ENCODE data around the gene MUC5B. TPM values are rescaled to one million over a fixed set of nuclear protein-coding genes. Genes with fewer than 3 reads are reported as not detected.

MUC5B gene
- total and polyA plus RNA-seq, 2 donors from 2014 or later = 0.38 TPM; not detected in 1

DNA sequence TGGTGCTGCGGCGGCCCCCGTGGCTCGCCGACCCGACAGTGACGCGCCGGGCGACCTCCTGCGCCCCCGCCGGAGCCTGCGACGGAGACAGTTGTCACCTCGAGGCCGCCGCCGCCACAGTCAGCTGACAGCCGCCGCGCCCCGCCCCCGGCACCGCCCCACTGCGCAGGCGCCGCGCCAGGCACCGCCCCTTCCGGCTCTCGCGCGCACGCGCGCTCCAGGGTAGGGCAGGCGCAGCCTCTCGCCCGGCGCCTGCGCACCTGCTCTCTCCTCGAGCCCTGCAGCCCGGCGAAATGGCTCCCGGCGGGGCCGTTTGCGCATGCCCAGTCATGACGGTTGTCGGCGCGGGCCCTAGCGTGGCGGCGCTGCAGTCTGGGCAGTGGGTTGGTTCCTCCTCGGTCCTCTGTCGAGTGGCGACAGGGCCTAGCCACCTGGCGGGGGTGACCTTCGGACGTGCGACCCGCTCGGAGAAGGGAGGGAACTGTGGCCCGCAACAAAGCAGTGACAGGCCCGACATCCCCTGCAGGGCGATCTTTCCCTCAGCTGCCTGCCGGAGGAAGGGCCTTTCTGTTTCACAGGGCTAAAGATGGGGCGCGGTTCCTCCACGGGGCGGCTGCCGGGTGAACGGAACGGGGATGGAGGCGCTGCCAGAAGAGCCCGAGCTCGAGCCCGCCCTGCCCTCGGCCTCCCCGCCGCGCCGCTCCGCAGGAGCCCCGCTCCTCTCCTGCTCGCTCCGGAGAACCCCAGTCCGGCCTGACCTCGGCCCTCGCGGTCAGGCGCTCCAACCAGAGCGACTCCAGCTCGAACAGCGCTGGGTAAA is 86.8 kb downstream of the MUC5B start, which contains the start of gene TOLLIP:
TSS of gene TOLLIP (minus strand) at position 135 of the 820 bp plus-strand sequence. CDS start at position 1, 134 bp downstream.
- TF ChIP-seq, protein P1, sequence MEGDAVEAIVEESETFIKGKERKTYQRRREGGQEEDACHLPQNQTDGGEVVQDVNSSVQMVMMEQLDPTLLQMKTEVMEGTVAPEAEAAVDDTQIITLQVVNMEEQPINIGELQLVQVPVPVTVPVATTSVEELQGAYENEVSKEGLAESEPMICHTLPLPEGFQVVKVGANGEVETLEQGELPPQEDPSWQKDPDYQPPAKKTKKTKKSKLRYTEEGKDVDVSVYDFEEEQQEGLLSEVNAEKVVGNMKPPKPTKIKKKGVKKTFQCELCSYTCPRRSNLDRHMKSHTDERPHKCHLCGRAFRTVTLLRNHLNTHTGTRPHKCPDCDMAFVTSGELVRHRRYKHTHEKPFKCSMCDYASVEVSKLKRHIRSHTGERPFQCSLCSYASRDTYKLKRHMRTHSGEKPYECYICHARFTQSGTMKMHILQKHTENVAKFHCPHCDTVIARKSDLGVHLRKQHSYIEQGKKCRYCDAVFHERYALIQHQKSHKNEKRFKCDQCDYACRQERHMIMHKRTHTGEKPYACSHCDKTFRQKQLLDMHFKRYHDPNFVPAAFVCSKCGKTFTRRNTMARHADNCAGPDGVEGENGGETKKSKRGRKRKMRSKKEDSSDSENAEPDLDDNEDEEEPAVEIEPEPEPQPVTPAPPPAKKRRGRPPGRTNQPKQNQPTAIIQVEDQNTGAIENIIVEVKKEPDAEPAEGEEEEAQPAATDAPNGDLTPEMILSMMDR (IDR thresholded peaks at IDR 0.05; ENCODE audit: borderline replicate concordance, extremely low read depth, insufficient read depth) = peak; percentile 43
- Histone ChIP-seq H3K9ac (ENCODE audit: low read length in 3 of 3) (peak within 1 kb of the TSS; percentile 68 to 94 (median 74)), H3K36me3 (ENCODE audit: control insufficient read depth in 2 of 3, insufficient read depth in 3 of 3, low read length in 3 of 3) (peaks cover 0 to 3% (median 0%) of the 10 kb centered on the region in 3 donors), H3K27me3 (ENCODE audit: control insufficient read depth, insufficient read depth, low read length) (no peaks in the 10 kb centered on the region), H3K4me1 (ENCODE audit: control insufficient read depth in 2 of 3, insufficient read depth in 2 of 3, low read depth in 1 of 3, low read length in 3 of 3) (peaks cover 0 to 40% (median 22%) of the 10 kb centered on the region in 3 donors), H3K4me3 (ENCODE audit: low read length in 3 of 3) (peak within 1 kb of the TSS; percentile 65 to 81 (median 74)), H3K27ac (ENCODE audit: low read depth in 2 of 2, low read length in 2 of 2) (peak within 1 kb of the TSS; percentile 93 to 95), H3K9me3 (ENCODE audit: control insufficient read depth in 2 of 3, insufficient read depth in 1 of 3, low read length in 3 of 3) (no peaks in the 10 kb centered on the region)
- DNase-seq = peak; percentile 97 to 99 (median 98)
- FAIRE-seq = no peak
- intact Hi-C loops (cut with DNase I) = no loop called here

DNA sequence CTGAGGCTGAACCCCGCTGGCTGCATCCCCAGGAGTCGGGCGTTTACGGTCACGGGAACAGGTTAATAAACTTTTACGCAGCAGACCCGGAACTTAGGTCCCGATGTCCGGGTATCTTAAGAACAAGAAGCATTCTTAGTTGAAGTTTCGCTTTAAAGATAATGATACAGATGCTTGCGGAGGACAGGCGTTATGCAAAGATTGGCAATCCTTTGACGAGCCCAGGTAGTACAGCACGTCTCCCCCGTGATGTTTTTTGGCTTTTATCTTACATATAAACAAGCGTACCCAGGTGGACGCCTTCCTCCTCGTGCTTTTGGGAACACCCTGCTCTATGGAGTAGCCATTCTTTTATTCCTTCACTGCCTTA is 87.4 kb downstream of the MUC5B start:
- Histone ChIP-seq H3K9ac (ENCODE audit: low read length in 3 of 3) (peak overlapping the region in 2 of 3 donors; percentile 74 to 94), H3K27me3 (ENCODE audit: control insufficient read depth, insufficient read depth, low read length) (no peaks in the 10 kb centered on the region), H3K4me1 (ENCODE audit: control insufficient read depth in 2 of 3, insufficient read depth in 2 of 3, low read depth in 1 of 3, low read length in 3 of 3) (peaks cover 0 to 34% (median 16%) of the 10 kb centered on the region in 3 donors), H3K27ac (ENCODE audit: low read depth in 2 of 2, low read length in 2 of 2) (peak overlapping the region in 1 of 2 donors; percentile 95), H3K9me3 (ENCODE audit: control insufficient read depth in 2 of 3, insufficient read depth in 1 of 3, low read length in 3 of 3) (no peaks in the 10 kb centered on the region), H3K36me3 (ENCODE audit: control insufficient read depth in 2 of 3, insufficient read depth in 3 of 3, low read length in 3 of 3) (peaks cover 0 to 3% (median 0%) of the 10 kb centered on the region in 3 donors), H3K4me3 (ENCODE audit: low read length in 3 of 3) (peak overlapping the region; percentile 65 to 81 (median 74))
- TF ChIP-seq, protein P1 (IDR thresholded peaks at IDR 0.05; ENCODE audit: borderline replicate concordance, extremely low read depth, insufficient read depth) = no peak
- FAIRE-seq (no peak), DNase-seq (no peak)
- intact Hi-C loops (cut with DNase I) = no loop called here

DNA sequence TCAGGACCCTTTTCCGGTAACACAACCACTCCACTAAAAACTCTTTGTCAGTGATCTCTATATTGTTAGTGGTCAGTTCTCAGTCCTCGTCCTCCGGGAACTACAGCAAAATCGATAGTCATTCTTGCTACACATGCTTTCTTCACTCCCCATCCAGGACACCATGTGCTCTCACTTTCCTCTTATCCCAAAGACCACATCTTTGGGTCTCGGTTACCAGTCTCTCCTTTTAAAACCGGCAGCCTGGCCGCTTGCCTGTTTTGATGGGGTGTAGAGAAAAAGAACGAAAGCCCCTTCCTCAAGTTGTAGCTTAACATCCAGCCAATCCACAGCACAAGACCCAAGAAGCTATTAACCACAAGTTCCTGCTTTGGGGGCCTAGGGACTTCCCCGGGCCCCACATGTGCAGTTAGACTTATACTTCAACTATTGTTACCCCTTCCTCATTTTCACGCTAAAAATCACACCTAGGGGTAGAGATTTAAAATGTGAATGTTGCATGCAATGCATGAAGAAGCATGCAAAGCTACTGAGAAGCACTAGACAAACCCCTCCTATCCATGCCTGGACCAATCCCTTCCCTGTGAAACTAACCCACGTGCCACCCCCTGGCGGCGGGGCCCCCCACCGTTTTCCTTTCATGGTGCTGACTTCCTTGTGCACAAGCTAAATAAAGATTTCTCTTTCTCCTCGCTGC is 88.1 kb downstream of the MUC5B start:
- intact Hi-C loops (cut with DNase I) = no loop called here
- peaks cover 0 to 30% (median 16%) of the 10 kb centered on the region in 3 donors for H3K4me1 ChIP-seq (ENCODE audit: control insufficient read depth in 2 of 3, insufficient read depth in 2 of 3, low read depth in 1 of 3, low read length in 3 of 3)
- H3K9me3 ChIP-seq (ENCODE audit: control insufficient read depth in 2 of 3, insufficient read depth in 1 of 3, low read length in 3 of 3) = no peaks in the 10 kb centered on the region
- peaks cover 0 to 3% (median 0%) of the 10 kb centered on the region in 3 donors for H3K36me3 ChIP-seq (ENCODE audit: control insufficient read depth in 2 of 3, insufficient read depth in 3 of 3, low read length in 3 of 3)
- no peak overlapping the region for H3K27ac ChIP-seq (ENCODE audit: low read depth in 2 of 2, low read length in 2 of 2)
- FAIRE-seq = no peak
- TF ChIP-seq, protein P1 (IDR thresholded peaks at IDR 0.05; ENCODE audit: borderline replicate concordance, extremely low read depth, insufficient read depth) = no peak
- DNase-seq = no peak
- no peaks in the 10 kb centered on the region for H3K27me3 ChIP-seq (ENCODE audit: control insufficient read depth, insufficient read depth, low read length)
- peak overlapping the region in 1 of 3 donors; percentile 94 for H3K9ac ChIP-seq (ENCODE audit: low read length in 3 of 3)
- peak overlapping the region in 2 of 3 donors; percentile 65 to 81 for H3K4me3 ChIP-seq (ENCODE audit: low read length in 3 of 3)

Small RNA genes lying within 50 kb of the gene (microRNA-seq; reads per million reads assigned to microRNA genes)
- gene MIR6744 = not detected

Other genes starting within 250 kb of the MUC5B start
- 3.0 TPM for gene MUC6, start 186.3 kb upstream of the MUC5B start, total RNA-seq
- 1.1 TPM for gene MUC6, start 186.3 kb upstream of the MUC5B start, polyA plus RNA-seq (ENCODE audit: insufficient read depth, low read depth, low replicate concordance)
- not detected for gene MUC2, start 148.2 kb upstream of the MUC5B start, total RNA-seq
- not detected for gene MUC2, start 148.2 kb upstream of the MUC5B start, polyA plus RNA-seq (ENCODE audit: insufficient read depth, low read depth, low replicate concordance)
- gene MUC5AC, start 65.1 kb upstream of the MUC5B start, total RNA-seq = 0.03 TPM
- gene MUC5AC, start 65.1 kb upstream of the MUC5B start, polyA plus RNA-seq (ENCODE audit: insufficient read depth, low read depth, low replicate concordance) = not detected
- 65.5 TPM for gene TOLLIP, start 86.6 kb downstream of the MUC5B start, total RNA-seq
- 88.0 TPM for gene TOLLIP, start 86.6 kb downstream of the MUC5B start, polyA plus RNA-seq (ENCODE audit: insufficient read depth, low read depth, low replicate concordance)
- gene BRSK2, start 166.9 kb downstream of the MUC5B start, total RNA-seq = 1.2 TPM
- 0.43 TPM for gene BRSK2, start 166.9 kb downstream of the MUC5B start, polyA plus RNA-seq (ENCODE audit: insufficient read depth, low read depth, low replicate concordance)